Measurements from ENCODE around the gene HCRTR2. TPM values are rescaled to one million over a fixed set of nuclear protein-coding genes. Genes with fewer than 3 reads are reported as not detected.
A peak's percentile ranks its signal among the peaks of the same experiment; 100 is the strongest.
"Not testable (repeated sequence)": the region's sequence is repeated elsewhere in the genome, so short reads cannot be mapped to it uniquely, and the experiment has no call there.

Gene HCRTR2
- not detected for polyA plus RNA-seq (ENCODE audit: low read depth in 6 of 6)

DNA sequence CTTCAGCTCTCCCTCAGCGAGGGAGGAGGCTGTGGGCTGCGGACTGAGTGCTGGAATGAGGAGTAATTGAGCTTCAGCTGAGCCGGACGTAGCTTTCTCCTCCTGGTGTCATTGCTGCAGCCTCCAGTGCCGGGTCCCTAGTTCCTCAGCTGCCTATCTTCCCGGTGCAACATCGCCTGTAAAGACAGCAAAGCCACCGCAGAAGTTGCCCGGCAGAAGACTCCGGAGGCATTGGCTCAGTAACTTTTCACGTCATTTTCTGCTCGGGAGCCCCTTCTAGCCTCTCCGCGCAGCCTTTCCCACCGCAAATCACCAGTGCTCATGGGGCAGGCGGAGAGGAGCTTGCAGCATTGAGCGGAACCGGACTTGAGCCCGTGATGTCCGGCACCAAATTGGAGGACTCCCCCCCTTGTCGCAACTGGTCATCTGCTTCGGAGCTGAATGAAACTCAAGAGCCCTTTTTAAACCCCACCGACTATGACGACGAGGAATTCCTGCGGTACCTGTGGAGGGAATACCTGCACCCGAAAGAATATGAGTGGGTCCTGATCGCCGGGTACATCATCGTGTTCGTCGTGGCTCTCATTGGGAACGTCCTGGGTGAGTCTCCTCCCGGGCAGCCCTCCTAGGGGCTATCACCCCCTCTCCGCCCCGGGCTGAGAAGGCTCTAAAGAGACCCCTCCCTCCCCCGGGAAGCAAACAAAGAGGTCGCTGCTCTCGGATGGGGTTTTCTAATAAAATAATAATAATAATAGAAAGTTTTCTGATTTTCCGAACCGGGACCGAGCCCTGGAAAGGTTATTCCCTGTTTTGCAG is at the start of gene HCRTR2:
Gene HCRTR2 (plus strand): TSS at position 305 of the 816 bp plus-strand sequence. CDS start 73 bp downstream, at position 378.
- Mint-ChIP-seq H3K27ac (no peak within 1 kb of the TSS), H3K4me3 (peak within 1 kb of the TSS in 1 of 8 donors; percentile 48), H3K9me3 (peaks cover 0 to 8% (median 4%) of the 10 kb centered on the region in 7 donors), H3K27me3 (peaks cover 17 to 20% (median 19%) of the 10 kb centered on the region in 3 donors), H3K36me3 (peaks cover 0 to 8% of the 10 kb centered on the region in 2 donors), H3K4me1 (no peaks in the 10 kb centered on the region)
- ATAC-seq (ENCODE audit: low read depth in 2 of 2) (no peak), DNase-seq (no peak)

DNA sequence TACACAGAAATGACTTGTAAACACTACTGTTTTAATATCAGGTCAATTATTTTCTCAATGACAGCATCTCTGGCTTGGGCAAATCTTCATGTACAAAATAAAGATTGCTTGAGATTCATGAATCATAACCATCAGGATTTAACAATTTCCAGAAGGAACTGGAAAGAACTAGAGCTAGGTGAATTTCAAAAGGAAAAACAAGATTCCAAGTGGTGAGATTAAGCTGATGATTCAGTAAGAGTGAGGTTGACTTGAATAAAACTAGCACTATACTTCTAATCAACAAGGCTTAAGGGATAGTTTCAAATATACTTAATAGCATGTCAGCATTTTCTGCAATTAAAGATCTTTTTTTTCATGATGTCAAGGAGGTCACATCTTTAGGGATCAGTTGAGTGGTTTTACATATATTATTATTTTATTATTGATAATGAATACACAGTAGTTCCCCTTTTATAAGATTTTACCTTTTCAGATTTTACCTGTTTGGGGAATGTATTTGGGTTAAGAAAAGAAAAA is 43.5 kb upstream of the HCRTR2 start:
- no peaks in the 10 kb centered on the region for H3K4me1 Mint-ChIP-seq
- H3K9me3 Mint-ChIP-seq = peaks cover 0 to 23% (median 5%) of the 10 kb centered on the region in 7 donors
- H3K4me3 Mint-ChIP-seq = no peak overlapping the region
- peaks cover 0 to 7% of the 10 kb centered on the region in 2 donors for H3K36me3 Mint-ChIP-seq
- ATAC-seq (ENCODE audit: low read depth in 2 of 2) (no peak), DNase-seq (no peak)
- no peak overlapping the region for H3K27ac Mint-ChIP-seq
- no peaks in the 10 kb centered on the region for H3K27me3 Mint-ChIP-seq

DNA sequence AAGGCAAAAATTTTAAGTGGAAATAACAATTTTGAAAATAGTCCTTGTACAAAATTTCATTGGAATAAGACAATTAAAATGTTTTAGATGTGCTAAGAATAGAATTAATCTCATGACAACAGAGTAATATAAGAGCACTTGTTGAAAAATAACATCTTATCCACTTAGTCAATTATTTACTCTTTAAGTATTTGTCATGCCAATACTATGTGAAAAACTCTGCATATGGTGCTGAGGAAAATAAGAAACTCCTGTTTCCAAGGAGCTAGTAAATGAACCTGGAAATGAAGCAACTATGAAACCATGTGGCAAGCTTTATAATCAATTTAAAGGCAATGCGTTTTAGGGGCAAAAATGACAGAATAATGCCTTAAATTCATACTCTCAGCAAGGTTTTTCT is 42.7 kb upstream of the HCRTR2 start:
- DNase-seq (no peak), ATAC-seq (ENCODE audit: low read depth in 2 of 2) (no peak)
- Mint-ChIP-seq H3K27ac (no peak overlapping the region), H3K27me3 (no peaks in the 10 kb centered on the region), H3K9me3 (peaks cover 0 to 23% (median 4%) of the 10 kb centered on the region in 7 donors), H3K36me3 (peaks cover 0 to 7% of the 10 kb centered on the region in 2 donors), H3K4me3 (no peak overlapping the region), H3K4me1 (no peaks in the 10 kb centered on the region)

DNA sequence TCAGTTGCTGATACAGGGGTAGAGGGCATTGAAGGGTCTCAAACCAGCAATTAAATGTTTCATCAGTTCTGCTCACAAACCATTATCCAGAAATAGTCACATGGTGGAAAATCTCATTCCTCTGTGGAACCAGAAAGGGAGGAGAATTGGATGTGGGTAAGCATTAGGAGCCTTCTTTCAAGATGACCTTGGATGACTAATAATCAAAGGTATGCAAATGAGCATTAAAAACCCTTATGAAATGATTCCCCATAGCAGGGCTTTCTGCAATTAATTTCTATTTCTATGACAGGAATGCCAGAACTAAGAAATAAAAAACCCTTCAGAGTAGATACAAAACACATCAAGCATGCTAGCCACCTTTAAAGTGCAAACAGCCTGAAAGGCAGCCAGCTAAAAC is 37.4 kb upstream of the HCRTR2 start:
- DNase-seq = no peak
- H3K9me3 Mint-ChIP-seq = no peaks in the 10 kb centered on the region
- no peaks in the 10 kb centered on the region for H3K4me1 Mint-ChIP-seq
- H3K36me3 Mint-ChIP-seq = no peaks in the 10 kb centered on the region
- no peaks in the 10 kb centered on the region for H3K27me3 Mint-ChIP-seq
- no peak for ATAC-seq (ENCODE audit: low read depth in 2 of 2)
- H3K4me3 Mint-ChIP-seq = no peak overlapping the region
- no peak overlapping the region for H3K27ac Mint-ChIP-seq

DNA sequence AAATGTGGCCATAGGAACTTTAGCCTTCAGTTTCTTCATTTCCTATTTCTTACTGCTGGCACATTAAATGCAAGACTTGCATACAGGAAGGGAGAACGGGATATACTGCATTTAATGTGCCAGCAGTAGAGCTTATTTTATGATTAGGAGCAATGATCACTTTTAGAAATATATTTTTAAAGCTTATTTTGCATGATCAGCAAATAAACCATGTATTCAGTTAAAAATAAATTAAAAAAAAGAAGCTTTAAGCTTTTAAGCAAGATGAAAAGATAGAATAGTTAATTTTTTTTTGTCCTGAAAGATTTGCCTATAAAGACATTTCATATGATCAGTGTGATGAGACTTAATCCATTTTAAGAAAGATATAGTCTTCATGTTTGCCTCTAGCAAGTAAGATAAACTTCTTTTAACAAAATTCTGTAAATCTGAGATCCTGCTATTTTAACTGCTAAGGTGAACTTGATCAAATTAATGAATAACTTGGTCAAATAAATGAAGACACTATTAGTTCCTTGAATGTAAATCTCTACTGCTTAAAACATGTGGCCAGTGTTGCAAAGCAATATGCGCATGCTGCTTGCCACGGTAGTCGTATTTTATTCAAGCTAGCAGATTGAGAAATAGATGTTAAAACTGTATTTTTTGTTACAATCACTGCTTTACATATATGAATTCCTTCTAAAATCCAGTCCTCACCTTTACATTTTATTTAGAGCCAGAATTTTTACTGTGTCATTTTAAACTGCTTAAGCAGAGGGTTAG is 36.2 kb upstream of the HCRTR2 start:
- no peak for ATAC-seq (ENCODE audit: low read depth in 2 of 2)
- Mint-ChIP-seq H3K4me1 (no peaks in the 10 kb centered on the region), H3K27ac (no peak overlapping the region), H3K4me3 (no peak overlapping the region), H3K36me3 (no peaks in the 10 kb centered on the region), H3K27me3 (no peaks in the 10 kb centered on the region), H3K9me3 (no peaks in the 10 kb centered on the region)
- no peak for DNase-seq

DNA sequence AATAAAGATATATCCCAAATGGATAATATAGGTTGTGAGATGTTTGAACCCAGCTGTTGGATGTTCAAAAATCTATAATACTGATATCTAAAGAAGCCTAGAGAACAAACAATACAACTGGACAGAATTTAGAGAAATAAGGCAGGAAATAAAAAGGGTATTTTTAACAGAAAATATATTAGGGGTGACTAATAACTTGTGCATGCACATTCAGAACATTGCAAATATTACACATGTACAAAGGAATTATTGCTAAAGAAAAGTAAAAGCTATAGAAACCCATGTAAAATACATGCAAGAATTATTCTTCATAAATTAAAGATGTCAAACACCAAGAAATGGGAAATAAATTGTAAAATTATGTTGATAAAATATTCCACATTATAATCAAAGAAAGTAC is 32.7 kb upstream of the HCRTR2 start:
- peaks cover 0 to 6% (median 4%) of the 10 kb centered on the region in 7 donors for H3K9me3 Mint-ChIP-seq
- H3K27me3 Mint-ChIP-seq = no peaks in the 10 kb centered on the region
- no peaks in the 10 kb centered on the region for H3K36me3 Mint-ChIP-seq
- ATAC-seq (ENCODE audit: low read depth in 2 of 2) (no peak), DNase-seq (no peak)
- no peak overlapping the region for H3K27ac Mint-ChIP-seq
- H3K4me1 Mint-ChIP-seq = no peaks in the 10 kb centered on the region
- H3K4me3 Mint-ChIP-seq = no peak overlapping the region

DNA sequence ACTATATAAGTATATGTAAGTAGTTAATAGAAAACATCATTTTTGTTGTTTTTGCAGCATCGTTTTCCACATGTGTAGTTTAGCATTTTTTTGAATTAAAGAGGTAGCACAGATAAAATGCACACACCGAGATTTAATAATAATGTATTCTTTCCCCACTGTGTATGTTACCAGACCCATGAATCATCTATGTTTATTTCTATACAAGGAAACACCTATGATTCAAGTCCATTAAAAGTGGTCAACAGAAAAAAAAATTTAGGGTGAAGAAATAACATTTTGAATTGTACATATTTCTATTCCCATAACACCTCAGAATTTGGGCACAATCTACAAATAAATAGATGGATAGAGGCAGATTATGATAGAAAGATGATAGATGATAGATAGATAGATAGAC is 31.7 kb upstream of the HCRTR2 start:
- H3K9me3 Mint-ChIP-seq = peaks cover 0 to 6% (median 4%) of the 10 kb centered on the region in 7 donors
- no peaks in the 10 kb centered on the region for H3K4me1 Mint-ChIP-seq
- no peaks in the 10 kb centered on the region for H3K27me3 Mint-ChIP-seq
- no peak for ATAC-seq (ENCODE audit: low read depth in 2 of 2)
- no peak overlapping the region for H3K27ac Mint-ChIP-seq
- no peak overlapping the region for H3K4me3 Mint-ChIP-seq
- DNase-seq = no peak
- no peaks in the 10 kb centered on the region for H3K36me3 Mint-ChIP-seq

DNA sequence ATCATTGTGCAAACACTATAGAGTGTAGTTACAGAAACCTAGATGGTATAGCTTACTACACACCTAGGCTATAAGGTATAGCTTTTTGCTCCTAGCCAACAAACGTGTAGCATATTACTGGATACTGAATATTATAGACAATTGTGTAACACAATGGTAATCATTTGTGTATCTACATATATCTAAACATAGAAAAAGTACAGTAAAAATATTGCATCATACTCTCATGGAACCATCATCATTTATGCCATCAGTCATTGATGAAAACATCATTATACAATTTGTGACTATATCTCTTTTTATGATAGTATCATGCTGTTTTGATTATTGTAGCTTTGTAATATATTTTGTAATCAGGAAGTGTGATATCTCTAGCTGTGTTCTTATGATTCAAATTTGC is 21.0 kb upstream of the HCRTR2 start:
- H3K4me1 Mint-ChIP-seq = no peaks in the 10 kb centered on the region
- no peaks in the 10 kb centered on the region for H3K36me3 Mint-ChIP-seq
- ATAC-seq (ENCODE audit: low read depth in 2 of 2) (no peak), DNase-seq (no peak)
- no peak overlapping the region for H3K4me3 Mint-ChIP-seq
- no peaks in the 10 kb centered on the region for H3K27me3 Mint-ChIP-seq
- H3K9me3 Mint-ChIP-seq = peaks cover 0 to 31% (median 3%) of the 10 kb centered on the region in 7 donors
- H3K27ac Mint-ChIP-seq = no peak overlapping the region

DNA sequence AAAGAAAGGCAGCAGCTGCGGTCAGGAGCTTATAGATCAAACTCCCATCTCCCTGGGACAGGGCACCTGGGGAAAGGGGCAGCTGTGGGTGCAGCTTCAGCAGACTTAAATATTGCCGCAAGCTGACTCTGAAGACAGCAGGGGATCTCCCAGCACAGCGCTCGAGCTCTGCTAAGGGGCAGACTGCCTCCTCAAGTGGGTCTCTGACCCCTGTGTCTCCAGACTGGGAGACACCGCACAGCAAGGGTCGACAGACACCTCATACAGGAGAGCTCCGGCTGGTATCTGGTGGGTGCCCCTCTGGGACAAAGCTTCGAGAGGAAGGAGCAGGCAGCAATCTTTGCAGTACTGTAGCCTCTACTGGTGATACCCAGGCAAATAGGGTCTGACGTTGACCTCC is 15.5 kb upstream of the HCRTR2 start:
- H3K4me3 Mint-ChIP-seq; DNase-seq; H3K27me3 Mint-ChIP-seq; H3K27ac Mint-ChIP-seq; H3K4me1 Mint-ChIP-seq; ATAC-seq (ENCODE audit: low read depth in 2 of 2); H3K36me3 Mint-ChIP-seq: not testable (repeated sequence)
- peaks cover 3 to 34% (median 10%) of the 10 kb centered on the region in 7 donors for H3K9me3 Mint-ChIP-seq

DNA sequence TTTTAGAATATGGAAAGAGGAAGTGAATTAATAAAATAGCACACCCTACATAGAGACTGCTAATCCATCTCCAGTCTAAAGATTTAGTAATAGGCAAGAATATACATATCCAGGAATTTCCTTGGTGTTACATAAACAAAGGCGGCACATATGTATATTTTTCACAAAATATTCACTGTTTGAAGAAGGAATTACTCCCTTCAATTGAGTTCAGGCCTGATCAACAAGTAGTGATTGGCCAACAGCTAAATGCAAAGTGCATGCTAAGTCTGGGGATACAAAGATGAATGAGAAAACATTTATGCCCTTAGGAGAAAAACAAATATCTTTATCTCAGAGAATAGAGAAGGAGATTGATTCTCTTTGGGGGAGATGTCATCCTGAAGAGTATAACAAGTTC is 6.5 kb upstream of the HCRTR2 start:
- no peak overlapping the region for H3K27ac Mint-ChIP-seq
- DNase-seq = no peak
- H3K9me3 Mint-ChIP-seq = peaks cover 0 to 13% (median under 1%) of the 10 kb centered on the region in 7 donors
- no peaks in the 10 kb centered on the region for H3K4me1 Mint-ChIP-seq
- ATAC-seq (ENCODE audit: low read depth in 2 of 2) = no peak
- no peak overlapping the region for H3K4me3 Mint-ChIP-seq
- H3K36me3 Mint-ChIP-seq = no peaks in the 10 kb centered on the region
- H3K27me3 Mint-ChIP-seq = no peaks in the 10 kb centered on the region

DNA sequence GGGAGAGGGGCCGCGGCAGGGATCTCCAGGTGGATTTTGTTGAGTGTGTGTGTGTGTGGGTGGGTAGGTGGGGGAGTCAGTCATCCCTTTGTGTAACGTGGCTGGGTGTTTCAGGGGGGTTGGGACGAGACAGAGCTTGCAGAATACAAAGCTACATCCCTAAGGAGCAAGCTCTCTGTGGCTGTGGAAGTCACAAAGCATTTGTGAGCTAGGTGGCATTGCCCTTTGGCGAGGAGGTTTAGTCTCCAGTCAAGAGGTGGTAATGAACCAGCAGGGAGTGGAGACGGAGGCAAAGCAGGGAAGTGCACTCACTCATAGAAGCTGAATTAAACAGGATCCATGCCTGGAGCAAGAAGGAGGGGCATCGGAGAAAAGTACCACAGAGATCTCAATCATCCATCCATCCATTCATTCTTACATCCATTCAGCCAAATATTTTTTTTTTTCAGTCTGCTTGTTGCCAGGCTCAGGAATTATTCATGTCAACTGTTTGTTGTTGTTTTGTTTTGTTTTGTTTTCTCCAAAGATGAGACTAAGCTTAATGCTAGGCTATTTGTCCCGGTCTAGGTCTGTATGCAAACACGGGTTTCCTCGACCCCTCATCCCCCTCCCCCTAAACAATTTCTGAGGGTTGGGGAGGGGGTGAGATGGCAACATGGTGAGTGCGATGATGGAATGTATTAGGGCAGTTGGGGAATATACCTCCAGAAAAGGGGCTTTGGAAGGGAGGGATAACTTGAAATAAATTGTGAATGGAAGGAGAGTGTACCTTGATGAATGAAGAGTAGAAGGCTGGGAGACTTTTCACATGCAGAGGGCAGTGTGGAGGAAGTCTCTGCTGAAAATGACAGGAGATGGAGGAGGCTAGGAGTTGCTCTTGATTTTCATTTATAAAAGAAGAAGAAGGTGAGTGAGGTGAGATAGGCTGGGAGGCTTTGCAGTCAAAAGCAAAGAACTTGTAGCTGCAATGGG is 1.0 kb downstream of the HCRTR2 start:
- Mint-ChIP-seq H3K36me3 (peaks cover 0 to 8% of the 10 kb centered on the region in 2 donors), H3K4me1 (no peaks in the 10 kb centered on the region), H3K27ac (no peak overlapping the region), H3K27me3 (peaks cover 17 to 20% (median 19%) of the 10 kb centered on the region in 3 donors), H3K4me3 (peak overlapping the region in 1 of 8 donors; percentile 48), H3K9me3 (peaks cover 0 to 14% (median 6%) of the 10 kb centered on the region in 7 donors)
- no peak for DNase-seq
- ATAC-seq (ENCODE audit: low read depth in 2 of 2) = no peak

DNA sequence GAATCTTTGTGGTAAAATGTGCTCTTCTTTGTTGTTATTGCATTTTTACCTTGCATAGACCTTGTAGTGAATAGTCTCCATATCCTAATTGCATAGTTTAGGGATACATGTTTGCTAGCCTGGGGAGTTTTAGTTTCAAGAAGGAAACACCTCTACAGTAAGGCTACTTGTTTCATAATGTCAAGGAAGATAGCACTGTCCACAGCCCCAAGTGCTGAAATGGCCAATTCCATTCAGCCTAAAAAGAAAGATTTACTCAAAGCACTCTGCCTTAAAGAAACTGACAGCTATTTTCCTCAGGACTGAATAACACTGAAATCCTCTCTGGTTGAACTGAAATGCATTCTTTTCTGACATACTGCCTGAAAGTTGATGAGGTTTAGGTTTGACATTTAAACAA is 2.6 kb downstream of the HCRTR2 start:
- ATAC-seq (ENCODE audit: low read depth in 2 of 2) (no peak), DNase-seq (no peak)
- Mint-ChIP-seq H3K9me3 (peaks cover 0 to 11% (median 6%) of the 10 kb centered on the region in 7 donors), H3K36me3 (peaks cover 0 to 8% of the 10 kb centered on the region in 2 donors), H3K27ac (no peak overlapping the region), H3K4me3 (no peak overlapping the region), H3K4me1 (no peaks in the 10 kb centered on the region), H3K27me3 (peaks cover 17 to 20% (median 19%) of the 10 kb centered on the region in 3 donors)

DNA sequence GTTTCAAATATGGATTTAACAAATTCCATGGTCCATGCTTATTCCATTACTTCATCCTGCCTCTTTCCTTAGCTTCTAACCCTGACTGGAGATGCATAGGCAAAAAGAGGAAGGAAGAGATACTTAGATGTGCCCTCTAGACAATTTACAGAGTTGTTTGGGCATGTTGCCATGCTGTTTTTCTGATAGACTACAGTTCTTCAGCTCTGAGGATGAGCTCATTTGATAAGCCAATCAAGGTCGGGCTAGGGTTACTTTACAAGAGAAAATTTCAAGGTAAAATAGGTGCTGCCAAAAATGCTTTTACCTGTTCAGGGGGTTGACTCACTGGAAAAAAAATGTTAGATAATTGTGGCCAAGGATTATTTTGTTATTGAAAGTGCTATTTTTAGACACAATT is 5.9 kb downstream of the HCRTR2 start:
- H3K4me3 Mint-ChIP-seq = no peak overlapping the region
- DNase-seq (no peak), ATAC-seq (ENCODE audit: low read depth in 2 of 2) (no peak)
- H3K27ac Mint-ChIP-seq = no peak overlapping the region
- H3K36me3 Mint-ChIP-seq = peaks cover 0 to 3% of the 10 kb centered on the region in 2 donors
- H3K27me3 Mint-ChIP-seq = peaks cover 8 to 10% (median 8%) of the 10 kb centered on the region in 3 donors
- H3K4me1 Mint-ChIP-seq = no peaks in the 10 kb centered on the region
- peaks cover 0 to 10% (median 7%) of the 10 kb centered on the region in 7 donors for H3K9me3 Mint-ChIP-seq
